Breast epithelium (tissue), 3 donors: ENCODE data around the gene TLE1.

Experiments used
- POLR2A ChIP-seq: fragments of 450-650 bp; IDR thresholded peaks from one replicate; pipeline ENCODE4 v1.6.1; 2016; ENCODE audit warnings: antibody characterized with exemption, mild to moderate bottlenecking, moderate library complexity
- POLR2AphosphoS5 ChIP-seq, 3 donors: sonication (generic); formaldehyde crosslinking; IDR thresholded peaks; one replicate each; pipeline ENCODE4 v1.6.1; 2017; ENCODE audit warnings: antibody characterized with exemption in 3 of 3
- TF ChIP-seq, protein P1 (sequence below), 3 donors: fragments of 450-650 bp; IDR thresholded peaks; one replicate each; pipeline ENCODE4 v1.5.1; 2016 to 2017; ENCODE audit warnings: antibody characterized with exemption in 3 of 3, mild to moderate bottlenecking in 3 of 3, moderate library complexity in 3 of 3

DNA sequence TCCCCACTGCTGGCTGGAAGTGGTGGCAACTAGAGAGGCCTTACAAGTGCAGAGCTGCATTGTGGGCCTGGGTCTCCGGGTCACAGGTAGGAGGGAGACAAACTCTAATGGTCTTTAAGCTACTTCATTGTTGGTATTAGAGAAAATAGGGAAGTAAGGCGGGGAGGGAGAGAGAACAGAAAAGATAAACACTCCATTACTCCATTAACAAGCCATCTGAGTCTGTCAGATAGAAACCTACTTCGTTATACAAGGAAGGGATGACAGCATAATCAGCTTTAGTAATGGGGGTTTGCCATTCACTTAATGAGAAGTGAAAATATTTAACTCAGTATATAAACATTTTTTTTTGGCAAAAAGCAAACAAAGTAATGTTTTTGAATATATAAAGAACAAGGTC is 107.4 kb downstream of the TLE1 start:
- TF ChIP-seq, protein P1, sequence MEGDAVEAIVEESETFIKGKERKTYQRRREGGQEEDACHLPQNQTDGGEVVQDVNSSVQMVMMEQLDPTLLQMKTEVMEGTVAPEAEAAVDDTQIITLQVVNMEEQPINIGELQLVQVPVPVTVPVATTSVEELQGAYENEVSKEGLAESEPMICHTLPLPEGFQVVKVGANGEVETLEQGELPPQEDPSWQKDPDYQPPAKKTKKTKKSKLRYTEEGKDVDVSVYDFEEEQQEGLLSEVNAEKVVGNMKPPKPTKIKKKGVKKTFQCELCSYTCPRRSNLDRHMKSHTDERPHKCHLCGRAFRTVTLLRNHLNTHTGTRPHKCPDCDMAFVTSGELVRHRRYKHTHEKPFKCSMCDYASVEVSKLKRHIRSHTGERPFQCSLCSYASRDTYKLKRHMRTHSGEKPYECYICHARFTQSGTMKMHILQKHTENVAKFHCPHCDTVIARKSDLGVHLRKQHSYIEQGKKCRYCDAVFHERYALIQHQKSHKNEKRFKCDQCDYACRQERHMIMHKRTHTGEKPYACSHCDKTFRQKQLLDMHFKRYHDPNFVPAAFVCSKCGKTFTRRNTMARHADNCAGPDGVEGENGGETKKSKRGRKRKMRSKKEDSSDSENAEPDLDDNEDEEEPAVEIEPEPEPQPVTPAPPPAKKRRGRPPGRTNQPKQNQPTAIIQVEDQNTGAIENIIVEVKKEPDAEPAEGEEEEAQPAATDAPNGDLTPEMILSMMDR (IDR thresholded peaks at IDR 0.05), result no peak
- TF ChIP-seq POLR2A, result no peak
- no peak for TF ChIP-seq POLR2AphosphoS5 (IDR thresholded peaks at IDR 0.05)
